PC-3 (cell line): ENCODE results near the gene DGUOK. TPM values are rescaled to one million over a fixed set of nuclear protein-coding genes. Genes with fewer than 3 reads are reported as not detected.

Experiments used
- ATAC-seq: fragments of 200-7000 bp; cut with Tn5 transposase; 2 replicates; pipeline ENCODE4 v1.9.1; 2020; ENCODE audit warnings: mild to moderate bottlenecking, moderate library complexity
- BruUV-seq: library from RNA; stranded (reverse); fragments of 400-500 nt; replicated peaks from 2 replicates; lab custom pipeline; 2021; lab: Mats Ljungman, UMichigan
- CTCF ChIA-PET: fragments of 300-600 bp; sonication (Branson Sonifier 250); formaldehyde crosslinking; loops from one replicate; lab custom pipeline; 2022; ENCODE audit warnings: antibody characterized with exemption; lab: Charles Lee
- POLR2A ChIA-PET: fragments of 300-600 bp; sonication (Branson Sonifier 250); formaldehyde crosslinking; loops from one replicate; lab custom pipeline; 2022; ENCODE audit warnings: antibody characterized with exemption; ENCODE audit not compliant: unreplicated experiment; lab: Charles Lee
- DNase-seq: peaks from one replicate; pipeline ENCODE4 v3.0.0-alpha.2; 2015
- H2AFZ ChIP-seq: fragments of 300-600 bp; sonication (generic); 2 replicates; pipeline ENCODE4 v1.6.0; 2016; ENCODE audit warnings: antibody characterized with exemption, low read length
- H3F3A ChIP-seq: fragments of 300-600 bp; sonication (generic); one replicate; pipeline ENCODE4 v1.6.0; 2017; ENCODE audit warnings: antibody characterized with exemption, low read length, control low read depth, mild to moderate bottlenecking; ENCODE audit not compliant: unreplicated experiment
- H3K27ac ChIP-seq: fragments of 300-600 bp; sonication (generic); 2 replicates; pipeline ENCODE4 v1.5.1; 2016; ENCODE audit warnings: mild to moderate bottlenecking, low read length
- H3K27me3 ChIP-seq: fragments of 300-600 bp; sonication (generic); 2 replicates; pipeline ENCODE4 v1.6.1; 2016; ENCODE audit warnings: low read length, mixed read lengths
- H3K36me3 ChIP-seq: fragments of 300-600 bp; sonication (generic); 2 replicates; pipeline ENCODE4 v1.6.1; 2016; ENCODE audit warnings: low read depth, mixed run types, low read length, mixed read lengths
- H3K4me1 ChIP-seq: fragments of 300-600 bp; sonication (generic); 2 replicates; pipeline ENCODE4 v1.5.1; 2016; ENCODE audit warnings: low read length; ENCODE audit not compliant: insufficient read depth
- H3K4me2 ChIP-seq: fragments of 300-600 bp; sonication (generic); 2 replicates; pipeline ENCODE4 v1.6.0; 2016; ENCODE audit warnings: low read length
- H3K4me3 ChIP-seq: fragments of 300-600 bp; sonication (generic); 2 replicates; pipeline ENCODE4 v1.5.1; 2016; ENCODE audit warnings: mild to moderate bottlenecking, low read length, mixed read lengths
- H3K79me2 ChIP-seq: fragments of 300-600 bp; sonication (generic); 2 replicates; pipeline ENCODE4 v1.6.1; 2017; ENCODE audit warnings: low read length, mixed read lengths
- H3K9ac ChIP-seq: fragments of 300-600 bp; sonication (generic); 2 replicates; pipeline ENCODE4 v1.6.0; 2016; ENCODE audit warnings: mild to moderate bottlenecking, low read length
- H3K9me2 ChIP-seq: fragments of 300-600 bp; sonication (generic); replicated peaks from 2 replicates; pipeline ENCODE4 v1.6.1; 2016; ENCODE audit warnings: mixed run types, low read length, mixed read lengths
- H3K9me3 ChIP-seq: fragments of 300-600 bp; sonication (generic); 2 replicates; pipeline ENCODE4 v1.6.1; 2016; ENCODE audit warnings: low read length, mixed read lengths
- H4K20me1 ChIP-seq: fragments of 300-600 bp; sonication (generic); 2 replicates; pipeline ENCODE4 v1.6.1; 2016; ENCODE audit warnings: low read length, mixed read lengths
- EZH2 ChIP-seq: fragments of 300-600 bp; sonication (generic); IDR thresholded peaks from one replicate; pipeline ENCODE4 v1.6.1; 2017; ENCODE audit warnings: antibody characterized with exemption, mild to moderate bottlenecking, low read length; ENCODE audit not compliant: unreplicated experiment
- EZH2phosphoT487 ChIP-seq: fragments of 300-600 bp; sonication (generic); IDR thresholded peaks from 2 replicates; pipeline ENCODE4 v1.6.1; 2018; ENCODE audit warnings: mild to moderate bottlenecking, antibody characterized with exemption, low read length, borderline replicate concordance
- intact Hi-C: fragments of 100-400 bp; cut with micrococcal nuclease; formaldehyde crosslinking; loops from 2 replicates; pipeline ENCODE4 v1.9.0; 2023
- total RNA-seq: library from RNA; depleted of rRNA; stranded (reverse); fragments of >200 nt; gene quantifications from 2 replicates; pipeline ENCODE4 v1.2.3, GENCODE V29; 2014
- TF ChIP-seq, protein P1 (sequence below): fragments of 300-600 bp; sonication (generic); conservative IDR thresholded peaks from 2 replicates; pipeline ENCODE4 v1.5.1; 2017; ENCODE audit warnings: antibody characterized with exemption, low read depth, mild to moderate bottlenecking, low read length

The DGUOK gene
- total RNA-seq, 1 experiment from 2014 or later, result 61.3 TPM

DNA sequence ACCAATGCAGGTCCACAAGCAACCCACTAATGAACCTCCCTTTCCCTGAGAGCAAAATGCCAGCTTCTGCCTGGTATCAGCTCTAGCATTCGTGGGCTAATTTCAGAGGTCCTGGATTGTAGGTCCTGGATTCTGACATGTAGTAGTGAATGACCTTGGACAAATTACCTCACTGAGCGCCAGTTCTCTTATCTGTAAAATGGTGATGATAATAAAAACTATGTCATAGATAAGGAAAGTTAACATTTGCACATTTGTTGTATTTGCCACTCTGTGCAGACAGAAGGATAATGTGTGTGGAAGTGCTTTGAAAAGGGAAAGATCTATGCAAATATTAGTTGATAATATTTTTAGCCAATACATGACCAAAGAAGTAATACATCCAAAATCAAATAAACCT is 53.9 kb downstream of the DGUOK start:
- ATAC-seq (no peak), DNase-seq (no peak)
- H3K4me3 ChIP-seq, result peak overlapping the region; percentile 59
- H3K4me2 ChIP-seq, result peak overlapping the region; percentile 99
- ChIA-PET POLR2A (interaction anchor here (0.6 kb wide), 1 partner anchor 198 kb away, joined by 4 read pairs; the partner anchor contains the start of gene MOB1A), CTCF (no interaction called here)
- H3K9ac ChIP-seq, result peak overlapping the region; percentile 46; the same call in 1 of the 2 replicates
- no peaks in the 10 kb centered on the region for H3K9me3 ChIP-seq
- H2AFZ ChIP-seq, result no peak overlapping the region; the same call in 1 of the 2 replicates
- intact Hi-C loops, result loop anchor here (5.0 kb wide), 1 partner anchor 43 kb away; no protein-coding TSS in a partner anchor
- TF ChIP-seq EZH2phosphoT487 (no peak), EZH2 (no peak)
- TF ChIP-seq, protein P1, sequence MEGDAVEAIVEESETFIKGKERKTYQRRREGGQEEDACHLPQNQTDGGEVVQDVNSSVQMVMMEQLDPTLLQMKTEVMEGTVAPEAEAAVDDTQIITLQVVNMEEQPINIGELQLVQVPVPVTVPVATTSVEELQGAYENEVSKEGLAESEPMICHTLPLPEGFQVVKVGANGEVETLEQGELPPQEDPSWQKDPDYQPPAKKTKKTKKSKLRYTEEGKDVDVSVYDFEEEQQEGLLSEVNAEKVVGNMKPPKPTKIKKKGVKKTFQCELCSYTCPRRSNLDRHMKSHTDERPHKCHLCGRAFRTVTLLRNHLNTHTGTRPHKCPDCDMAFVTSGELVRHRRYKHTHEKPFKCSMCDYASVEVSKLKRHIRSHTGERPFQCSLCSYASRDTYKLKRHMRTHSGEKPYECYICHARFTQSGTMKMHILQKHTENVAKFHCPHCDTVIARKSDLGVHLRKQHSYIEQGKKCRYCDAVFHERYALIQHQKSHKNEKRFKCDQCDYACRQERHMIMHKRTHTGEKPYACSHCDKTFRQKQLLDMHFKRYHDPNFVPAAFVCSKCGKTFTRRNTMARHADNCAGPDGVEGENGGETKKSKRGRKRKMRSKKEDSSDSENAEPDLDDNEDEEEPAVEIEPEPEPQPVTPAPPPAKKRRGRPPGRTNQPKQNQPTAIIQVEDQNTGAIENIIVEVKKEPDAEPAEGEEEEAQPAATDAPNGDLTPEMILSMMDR, result no peak
- no peaks in the 10 kb centered on the region for H3K36me3 ChIP-seq
- no peaks in the 10 kb centered on the region for H3K9me2 ChIP-seq
- peaks cover 48% of the 10 kb centered on the region for H3K4me1 ChIP-seq
- peaks cover 7% of the 10 kb centered on the region for H3F3A ChIP-seq
- H3K27ac ChIP-seq, result no peak overlapping the region
- no peaks in the 10 kb centered on the region for H3K27me3 ChIP-seq
- BruUV-seq, result no TSS peak
- no peaks in the 10 kb centered on the region; the same call in 1 of the 2 replicates for H4K20me1 ChIP-seq
- peaks cover 13% of the 10 kb centered on the region for H3K79me2 ChIP-seq

DNA sequence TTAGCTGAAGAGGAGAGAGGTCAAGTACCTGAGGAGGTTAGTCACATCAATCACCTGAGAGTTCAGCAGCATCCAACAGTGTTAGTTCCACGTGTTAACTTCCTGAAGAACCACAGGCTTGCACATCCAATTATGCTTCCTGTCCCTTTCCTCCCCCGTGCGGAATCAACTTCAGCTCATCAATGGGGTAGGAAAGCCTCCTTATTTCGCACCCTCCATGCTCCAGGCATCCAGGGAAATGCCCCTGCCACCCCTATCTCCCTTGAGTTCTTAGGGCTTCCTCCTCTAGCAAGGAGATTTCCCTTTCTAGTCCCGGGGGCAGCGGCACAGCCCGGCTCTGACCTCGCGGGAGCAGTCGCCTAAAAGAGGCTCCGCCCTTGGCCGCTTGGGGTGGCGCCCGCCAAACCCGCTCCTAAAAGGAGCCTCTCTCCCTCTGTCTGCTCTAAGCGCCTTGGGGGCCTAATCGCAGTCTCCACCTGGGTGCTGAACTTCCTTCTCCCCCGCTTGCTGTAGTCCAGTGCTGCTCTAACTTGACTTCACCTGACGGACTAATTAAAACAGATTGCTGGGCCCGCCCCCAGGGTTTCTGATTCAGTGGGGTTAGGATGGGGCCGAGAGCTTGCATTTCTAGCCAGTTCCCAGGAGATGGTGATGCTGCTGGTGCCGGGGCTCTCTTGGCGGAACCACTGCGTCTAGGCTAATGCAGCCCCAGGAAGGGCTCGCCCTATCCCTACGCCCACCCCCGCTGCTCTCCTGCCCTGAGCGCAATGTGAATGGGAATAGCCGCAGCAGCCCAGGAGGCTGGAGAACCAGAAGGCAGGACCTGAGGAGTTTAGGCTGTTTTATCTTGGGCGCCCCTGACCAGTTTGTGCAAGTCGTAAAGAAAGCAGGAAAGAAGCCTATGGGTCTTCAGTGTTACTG is 54.7 kb downstream of the DGUOK start:
- peaks cover 21% of the 10 kb centered on the region for H3K79me2 ChIP-seq
- no TSS peak for BruUV-seq
- peak overlapping the region; percentile 77 for H2AFZ ChIP-seq
- H3K9me3 ChIP-seq, result no peaks in the 10 kb centered on the region
- H3F3A ChIP-seq, result peaks cover 7% of the 10 kb centered on the region
- H3K4me2 ChIP-seq, result peak overlapping the region; percentile 99
- no peaks in the 10 kb centered on the region for H3K36me3 ChIP-seq
- no peaks in the 10 kb centered on the region; the same call in 1 of the 2 replicates for H4K20me1 ChIP-seq
- H3K4me3 ChIP-seq, result peak overlapping the region; percentile 59
- ChIA-PET CTCF (interaction anchor here (1.0 kb wide), 1 partner anchor 154 kb away, joined by 6 read pairs; no protein-coding TSS in a partner anchor), POLR2A (interaction anchor here (0.6 to 0.7 kb wide), 4 partner anchors 153 to 955 kb away, joined by 3 to 9 read pairs (median 4); partner anchors contain the start of genes MOB1A and STAMBP)
- peak overlapping the region; percentile 46 for H3K9ac ChIP-seq
- H3K27ac ChIP-seq, result peak overlapping the region; percentile 98
- H3K9me2 ChIP-seq, result no peaks in the 10 kb centered on the region
- intact Hi-C loops, result loop anchor here (5.0 kb wide), 1 partner anchor 44 kb away; no protein-coding TSS in a partner anchor
- peaks cover 55% of the 10 kb centered on the region for H3K4me1 ChIP-seq
- ATAC-seq, result peak; percentile 25
- DNase-seq, result peak; percentile 53
- no peaks in the 10 kb centered on the region for H3K27me3 ChIP-seq
- TF ChIP-seq, protein P1, result no peak
- TF ChIP-seq EZH2phosphoT487, result no peak
- no peak for TF ChIP-seq EZH2
